H9 (cell line): ENCODE measurements around the gene ACTN2. TPM values are rescaled to one million over a fixed set of nuclear protein-coding genes. Genes with fewer than 3 reads are reported as not detected.

Experiments
- DNase-seq: peaks from one replicate; pipeline ENCODE4 v3.0.0-alpha.2; 2017
- H2AFZ ChIP-seq: one replicate; pipeline ENCODE4 v1.6.1; 2013; ENCODE audit warnings: mild to moderate bottlenecking, low read length, control low read depth, moderate library complexity
- H2AK5ac ChIP-seq: 2 replicates; pipeline ENCODE4 v1.6.1; 2013; ENCODE audit warnings: low read length, control low read depth, mixed read lengths; ENCODE audit not compliant: insufficient read length
- H2BK120ac ChIP-seq: one replicate; pipeline ENCODE4 v1.6.1; 2013; ENCODE audit warnings: low read depth, mild to moderate bottlenecking, low read length, control low read depth, inconsistent platforms; ENCODE audit not compliant: poor library complexity, severe bottlenecking
- H2BK12ac ChIP-seq: 2 replicates; pipeline ENCODE4 v1.6.1; 2013; ENCODE audit warnings: low read length, control low read depth, mixed read lengths, low read depth; ENCODE audit not compliant: insufficient read length
- H2BK15ac ChIP-seq: 2 replicates; pipeline ENCODE4 v1.6.1; 2013; ENCODE audit warnings: low read depth, low read length, control low read depth
- H2BK20ac ChIP-seq: one replicate; pipeline ENCODE4 v1.6.1; 2013; ENCODE audit warnings: low read depth, mild to moderate bottlenecking, low read length, control low read depth, inconsistent platforms; ENCODE audit not compliant: poor library complexity, severe bottlenecking
- H2BK5ac ChIP-seq: 2 replicates; pipeline ENCODE4 v1.6.1; 2013; ENCODE audit warnings: low read length, control low read depth, mixed read lengths; ENCODE audit not compliant: insufficient read length
- H3K14ac ChIP-seq: 2 replicates; pipeline ENCODE4 v1.6.1; 2013; ENCODE audit warnings: low read length, control low read depth; ENCODE audit not compliant: insufficient read depth
- H3K18ac ChIP-seq: 2 replicates; pipeline ENCODE4 v1.6.1; 2013; ENCODE audit warnings: low read depth, mild to moderate bottlenecking, mixed read lengths, low read length, control low read depth; ENCODE audit not compliant: insufficient read length
- H3K23ac ChIP-seq: 2 replicates; pipeline ENCODE4 v1.6.1; 2013; ENCODE audit warnings: low read length, control low read depth, mixed read lengths, low read depth; ENCODE audit not compliant: insufficient read length
- H3K23me2 ChIP-seq: 2 replicates; pipeline ENCODE4 v1.6.1; 2013; ENCODE audit warnings: low read depth, mild to moderate bottlenecking, mixed read lengths, low read length, control low read depth; ENCODE audit not compliant: insufficient read length, poor library complexity, severe bottlenecking
- H3K27ac ChIP-seq: 2 replicates; pipeline ENCODE4 v1.5.1; 2013; ENCODE audit warnings: low read length, control low read depth, mixed read lengths, low read depth; ENCODE audit not compliant: insufficient read length
- H3K27me3 ChIP-seq: 2 replicates; pipeline ENCODE4 v1.6.1; 2013; ENCODE audit warnings: low read length, control low read depth, inconsistent platforms; ENCODE audit not compliant: insufficient read depth
- H3K4ac ChIP-seq: 2 replicates; pipeline ENCODE4 v1.6.1; 2013; ENCODE audit warnings: low read depth, mild to moderate bottlenecking, control low read depth, inconsistent platforms, low read length, moderate library complexity
- H3K4me1 ChIP-seq: 2 replicates; pipeline ENCODE4 v1.6.1; 2013; ENCODE audit warnings: low read length, control low read depth, inconsistent platforms; ENCODE audit not compliant: insufficient read depth
- H3K4me2 ChIP-seq: 2 replicates; pipeline ENCODE4 v1.6.1; 2013; ENCODE audit warnings: low read length, control low read depth, mixed read lengths; ENCODE audit not compliant: insufficient read length, insufficient read depth
- H3K56ac ChIP-seq: 2 replicates; pipeline ENCODE4 v1.6.1; 2013; ENCODE audit warnings: low read depth, mild to moderate bottlenecking, mixed read lengths, low read length, control low read depth; ENCODE audit not compliant: insufficient read length
- H3K79me1 ChIP-seq: 2 replicates; pipeline ENCODE4 v1.6.1; 2013; ENCODE audit warnings: low read depth, mild to moderate bottlenecking, moderate library complexity, low read length, control low read depth, inconsistent platforms; ENCODE audit not compliant: insufficient read depth, poor library complexity, severe bottlenecking
- H3K79me2 ChIP-seq: 2 replicates; pipeline ENCODE4 v1.6.1; 2013; ENCODE audit warnings: low read length, control low read depth, inconsistent platforms; ENCODE audit not compliant: insufficient read depth
- H3K9ac ChIP-seq: 2 replicates; pipeline ENCODE4 v1.6.1; 2013; ENCODE audit warnings: low read length, control low read depth, mixed read lengths; ENCODE audit not compliant: insufficient read length; ENCODE audit errors: extremely low read depth
- H3K9me3 ChIP-seq: one replicate; pipeline ENCODE4 v1.6.1; 2013; ENCODE audit warnings: low read depth, low read length, inconsistent platforms; ENCODE audit not compliant: control insufficient read depth
- H3T11ph ChIP-seq: one replicate; pipeline ENCODE4 v1.6.1; 2013; ENCODE audit warnings: mild to moderate bottlenecking, low read length, control low read depth, inconsistent platforms
- H4K20me1 ChIP-seq: one replicate; pipeline ENCODE4 v1.6.1; 2013; ENCODE audit not compliant: control insufficient read depth, insufficient read length, insufficient read depth
- H4K5ac ChIP-seq: 2 replicates; pipeline ENCODE4 v1.6.1; 2013; ENCODE audit warnings: low read depth, mild to moderate bottlenecking, mixed read lengths, low read length, control low read depth; ENCODE audit not compliant: insufficient read length
- H4K8ac ChIP-seq: replicated peaks from 2 replicates; pipeline ENCODE4 v1.6.1; 2013; ENCODE audit warnings: low read length, control low read depth, mixed read lengths, low read depth; ENCODE audit not compliant: insufficient read length
- H4K91ac ChIP-seq: 2 replicates; pipeline ENCODE4 v1.6.1; 2013; ENCODE audit warnings: low read depth, mild to moderate bottlenecking, moderate library complexity, mixed read lengths, low read length, control low read depth; ENCODE audit not compliant: insufficient read length
- H3K27ac Mint-ChIP-seq, 3 experiments: 2 replicates in 2 of 3; 3 replicates in 1 of 3; pipeline ENCODE4 v1.8.0; 2020 to 2021; ENCODE audit warnings: mixed read lengths in 3 of 3, mild to moderate bottlenecking in 1 of 3, moderate library complexity in 1 of 3
- H3K27me3 Mint-ChIP-seq: 2 replicates; pipeline ENCODE4 v1.8.0; 2021; ENCODE audit warnings: low read depth, mild to moderate bottlenecking, moderate library complexity, mixed read lengths
- H3K36me3 Mint-ChIP-seq, 3 experiments: 2 replicates in 2 of 3; 3 replicates in 1 of 3; pipeline ENCODE4 v1.8.0; 2020 to 2021; ENCODE audit warnings: low read depth in 3 of 3, mixed read lengths in 3 of 3; ENCODE audit not compliant: insufficient read depth in 1 of 3
- H3K4me1 Mint-ChIP-seq, 2 experiments: 2 replicates each; pipeline ENCODE4 v1.8.0; 2020; ENCODE audit warnings: mixed read lengths in 2 of 2
- H3K4me3 Mint-ChIP-seq, 2 experiments: 2 replicates in 1 of 2; 3 replicates in 1 of 2; pipeline ENCODE4 v1.8.0; 2020 to 2021; ENCODE audit warnings: mild to moderate bottlenecking in 2 of 2, mixed read lengths in 2 of 2, moderate library complexity in 1 of 2
- H3K9me3 Mint-ChIP-seq, 2 experiments: 2 replicates in 1 of 2; 3 replicates in 1 of 2; pipeline ENCODE4 v1.8.0; 2020; ENCODE audit warnings: mild to moderate bottlenecking in 2 of 2, mixed read lengths in 2 of 2, moderate library complexity in 1 of 2
- CTCF ChIP-seq: fragments of 200-600 bp; sonication (generic); conservative IDR thresholded peaks from 3 replicates; pipeline ENCODE4 v1.8.0; 2021; ENCODE audit warnings: antibody characterized with exemption, mild to moderate bottlenecking
- WGBS: extraction: QIAGEN DNeasy Blood & Tissue Kit; methylation state at CpG from one replicate; pipeline ENCODE4 v1.1.7; 2013; ENCODE audit warnings: missing lambda C conversion rate, low lambda C conversion rate, mixed read lengths; ENCODE audit not compliant: insufficient read length; ENCODE audit errors: extremely low coverage; 5-methylcytosine and 5-hydroxymethylcytosine counted together
- total RNA-seq: library from RNA; stranded (reverse); gene quantifications from 2 replicates; pipeline ENCODE4 v1.2.1, GENCODE V29; 2021

ACTN2 gene
- total RNA-seq, 1 experiment from 2014 or later: 2.3 TPM

DNA sequence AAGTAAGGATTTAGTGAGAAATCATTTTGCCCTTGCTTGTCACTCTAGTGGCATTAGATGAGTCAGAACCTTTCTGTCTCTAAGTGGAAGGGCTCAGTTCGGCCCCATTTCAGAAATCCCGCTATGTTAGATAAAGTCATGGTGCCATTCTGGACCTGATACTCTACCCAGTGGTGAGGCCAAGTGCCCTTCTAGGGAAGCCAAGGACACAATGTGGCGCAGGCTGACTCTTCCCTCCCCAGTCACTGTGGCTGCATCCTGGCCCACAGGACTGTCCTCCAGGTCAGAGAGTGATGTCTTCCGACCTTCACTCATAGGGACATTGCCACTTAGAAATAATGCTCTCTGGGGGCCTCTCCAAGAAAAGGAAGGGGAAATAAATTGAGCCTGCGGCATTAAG, 60.5 kb downstream of the ACTN2 start:
- Mint-ChIP-seq H3K36me3 (peaks cover 0 to 4% (median 2%) of the 10 kb centered on the region in 3 experiments; a peak in 1 of 7 replicates), H3K4me1 (no peaks in the 10 kb centered on the region; a peak in 2 of 4 replicates), H3K4me3 (no peak overlapping the region), H3K27me3 (no peaks in the 10 kb centered on the region), H3K27ac (peak overlapping the region in 1 of 3 experiments; percentile 18; a peak in 1 of 7 replicates), H3K9me3 (no peaks in the 10 kb centered on the region)
- TF ChIP-seq CTCF: no peak
- no peak overlapping the region for H4K91ac ChIP-seq
- no peak overlapping the region for H2BK5ac ChIP-seq
- no peak overlapping the region for H3K4me2 ChIP-seq
- no peak overlapping the region for H3T11ph ChIP-seq
- no peak overlapping the region for H3K27ac ChIP-seq
- H2BK120ac ChIP-seq: no peak overlapping the region
- H4K8ac ChIP-seq: no peak overlapping the region
- no peak overlapping the region for H2AFZ ChIP-seq
- H3K23ac ChIP-seq: no peak overlapping the region
- H2BK20ac ChIP-seq: no peak overlapping the region
- H3K56ac ChIP-seq: no peak overlapping the region
- no peaks in the 10 kb centered on the region for H3K4me1 ChIP-seq
- H2AK5ac ChIP-seq: no peak overlapping the region
- no peaks in the 10 kb centered on the region for H3K79me1 ChIP-seq
- no peaks in the 10 kb centered on the region for H3K27me3 ChIP-seq
- no peaks in the 10 kb centered on the region for H3K79me2 ChIP-seq
- H3K14ac ChIP-seq: no peak overlapping the region
- H3K9me3 ChIP-seq: no peaks in the 10 kb centered on the region
- no peak overlapping the region for H2BK12ac ChIP-seq
- DNase-seq: no peak
- H3K9ac ChIP-seq: no peak overlapping the region
- no peak overlapping the region for H3K18ac ChIP-seq
- no peaks in the 10 kb centered on the region for H3K23me2 ChIP-seq
- H4K5ac ChIP-seq: no peak overlapping the region
- no peak overlapping the region for H2BK15ac ChIP-seq
- H4K20me1 ChIP-seq: no peaks in the 10 kb centered on the region
- no CpG with 5 or more reads among the region's 5 CpGs for WGBS
- H3K4ac ChIP-seq: no peak overlapping the region
